Activated T-cell treated with anti-CD3 and anti-CD28 coated beads, Interleukin-2, amount 50 U/mL, for 24 hours (primary cell): Measurements from ENCODE around the gene CHD3.
"Not testable (repeated sequence)": the region's sequence is repeated elsewhere in the genome, so short reads cannot be mapped to it uniquely, and the experiment has no call there.

Source experiments
- DNase-seq: peaks from one replicate; pipeline ENCODE4 v3.0.0-alpha.2; 2020
- H3K27ac Mint-ChIP-seq: 2 replicates; pipeline ENCODE4 v1.8.0; 2020; ENCODE audit warnings: mild to moderate bottlenecking, mixed read lengths
- H3K27me3 Mint-ChIP-seq: 2 replicates; pipeline ENCODE4 v1.8.0; 2020; ENCODE audit warnings: mixed read lengths
- H3K36me3 Mint-ChIP-seq: 2 replicates; pipeline ENCODE4 v1.8.0; 2020; ENCODE audit warnings: low read depth, mixed read lengths
- H3K4me1 Mint-ChIP-seq: 2 replicates; pipeline ENCODE4 v1.8.0; 2020; ENCODE audit warnings: low read depth, mixed read lengths
- H3K4me3 Mint-ChIP-seq: 2 replicates; pipeline ENCODE4 v1.8.0; 2020; ENCODE audit warnings: mild to moderate bottlenecking, moderate library complexity, mixed read lengths
- H3K9me3 Mint-ChIP-seq: 2 replicates; pipeline ENCODE4 v1.8.0; 2020; ENCODE audit warnings: mixed read lengths

CHD3 gene

DNA sequence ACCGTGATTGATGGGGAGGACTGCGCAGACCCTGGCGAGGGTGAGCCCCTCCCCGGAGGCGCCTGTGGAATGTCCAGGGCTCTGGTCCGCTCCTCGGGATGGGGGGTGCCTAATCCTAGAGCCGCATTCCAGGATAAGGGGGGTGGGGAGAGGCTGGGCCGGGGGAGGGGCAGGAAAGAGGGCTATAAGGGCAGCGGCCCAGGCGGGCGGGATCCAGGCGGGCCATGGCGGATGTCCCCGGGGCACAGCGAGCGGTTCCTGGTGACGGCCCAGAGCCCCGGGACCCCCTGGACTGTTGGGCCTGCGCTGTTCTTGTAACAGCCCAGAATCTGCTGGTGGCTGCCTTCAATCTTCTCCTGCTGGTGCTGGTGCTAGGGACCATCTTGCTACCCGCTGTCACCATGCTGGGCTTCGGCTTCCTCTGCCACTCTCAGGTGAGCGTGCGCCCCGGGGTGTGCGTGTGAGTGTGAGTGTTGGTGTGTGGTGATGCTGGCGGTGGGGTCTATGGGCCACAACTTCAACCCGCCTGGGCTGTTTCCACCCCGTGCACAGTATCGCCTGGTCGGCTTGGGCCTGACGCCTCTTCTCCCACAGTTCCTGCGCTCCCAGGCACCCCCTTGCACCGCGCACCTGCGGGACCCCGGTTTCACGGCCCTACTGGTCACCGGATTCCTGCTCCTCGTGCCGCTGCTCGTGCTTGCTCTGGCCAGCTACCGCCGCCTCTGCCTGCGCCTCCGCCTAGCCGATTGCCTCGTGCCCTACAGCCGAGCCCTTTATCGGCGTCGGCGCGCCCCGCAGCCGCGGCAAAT is 33.5 kb upstream of the CHD3 start, which contains the start of gene TMEM88:
Gene TMEM88, plus strand, starts transcription at position 216 of the 809 bp plus-strand sequence. Its CDS starts 9 bp downstream, at position 225.
- no peak within 1 kb of the TSS for H3K4me3 Mint-ChIP-seq
- DNase-seq = no peak
- peaks cover 41% of the 10 kb centered on the region for H3K36me3 Mint-ChIP-seq
- H3K27ac Mint-ChIP-seq = peak within 1 kb of the TSS; percentile 57
- H3K27me3 Mint-ChIP-seq = no peaks in the 10 kb centered on the region
- no peaks in the 10 kb centered on the region for H3K9me3 Mint-ChIP-seq
- peaks cover 48% of the 10 kb centered on the region for H3K4me1 Mint-ChIP-seq

DNA sequence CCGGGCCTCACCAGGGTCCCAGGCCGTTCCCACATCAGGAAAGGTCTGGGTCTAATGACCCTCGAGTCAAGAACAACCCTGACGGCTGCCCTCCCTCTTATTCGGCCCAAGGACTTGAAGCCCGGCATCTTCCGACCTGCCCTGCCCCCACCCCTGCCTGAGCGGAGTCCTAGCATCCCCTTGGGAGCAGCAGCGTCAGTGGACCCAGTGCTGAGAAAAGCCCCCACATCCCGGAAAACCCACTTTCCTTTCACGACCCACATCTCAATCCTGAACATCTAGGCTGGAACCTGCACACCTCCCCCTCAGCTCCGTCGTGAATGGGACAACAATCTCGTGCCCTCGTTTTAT is 33.0 kb upstream of the CHD3 start:
- Mint-ChIP-seq H3K27me3 (no peaks in the 10 kb centered on the region), H3K9me3 (no peaks in the 10 kb centered on the region), H3K4me3 (no peak overlapping the region), H3K36me3 (peaks cover 40% of the 10 kb centered on the region), H3K4me1 (peaks cover 42% of the 10 kb centered on the region), H3K27ac (no peak overlapping the region)
- no peak for DNase-seq

DNA sequence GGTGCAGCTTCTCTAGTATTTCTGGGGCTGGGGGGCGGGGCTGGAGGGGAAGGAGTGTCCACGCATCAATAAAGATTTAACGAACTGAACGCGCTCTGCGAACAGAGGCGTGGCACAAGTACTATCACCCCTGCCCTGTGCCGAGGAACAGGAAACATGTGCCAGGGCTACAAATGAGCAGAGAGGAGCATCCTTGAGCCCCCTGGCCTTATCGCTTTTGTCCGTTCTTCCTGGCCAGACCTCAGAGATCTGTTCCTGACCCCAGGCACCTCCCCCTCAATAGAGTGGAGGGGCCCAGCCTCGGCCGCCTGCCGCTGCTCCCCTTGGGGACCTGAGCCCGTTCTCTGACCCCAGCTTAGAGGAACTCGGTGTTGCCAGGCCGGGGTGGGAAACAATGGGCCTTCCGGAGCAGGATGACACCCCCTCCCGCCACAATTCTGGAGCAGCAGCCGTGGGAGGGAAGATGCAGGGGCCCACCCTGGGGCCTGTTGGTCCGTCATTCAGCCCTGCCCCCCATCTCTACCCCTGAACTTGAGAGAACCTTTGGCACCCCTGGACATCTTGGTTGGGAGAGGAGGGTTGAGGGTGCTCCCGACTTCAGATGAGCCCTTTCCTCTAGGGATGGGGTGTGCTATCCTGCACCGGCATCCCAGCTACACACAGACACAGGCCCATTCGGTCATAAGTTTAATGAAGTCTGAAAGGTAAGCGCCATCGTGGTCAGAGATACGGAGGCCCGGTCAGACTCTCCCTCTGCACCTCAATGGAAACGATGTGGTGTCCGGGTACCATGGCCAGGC is 32.4 kb upstream of the CHD3 start:
- no peaks in the 10 kb centered on the region for H3K27me3 Mint-ChIP-seq
- no peak overlapping the region for H3K27ac Mint-ChIP-seq
- no peak overlapping the region for H3K4me3 Mint-ChIP-seq
- no peaks in the 10 kb centered on the region for H3K9me3 Mint-ChIP-seq
- peak; percentile 62 for DNase-seq
- H3K36me3 Mint-ChIP-seq = peaks cover 40% of the 10 kb centered on the region
- peaks cover 39% of the 10 kb centered on the region for H3K4me1 Mint-ChIP-seq

DNA sequence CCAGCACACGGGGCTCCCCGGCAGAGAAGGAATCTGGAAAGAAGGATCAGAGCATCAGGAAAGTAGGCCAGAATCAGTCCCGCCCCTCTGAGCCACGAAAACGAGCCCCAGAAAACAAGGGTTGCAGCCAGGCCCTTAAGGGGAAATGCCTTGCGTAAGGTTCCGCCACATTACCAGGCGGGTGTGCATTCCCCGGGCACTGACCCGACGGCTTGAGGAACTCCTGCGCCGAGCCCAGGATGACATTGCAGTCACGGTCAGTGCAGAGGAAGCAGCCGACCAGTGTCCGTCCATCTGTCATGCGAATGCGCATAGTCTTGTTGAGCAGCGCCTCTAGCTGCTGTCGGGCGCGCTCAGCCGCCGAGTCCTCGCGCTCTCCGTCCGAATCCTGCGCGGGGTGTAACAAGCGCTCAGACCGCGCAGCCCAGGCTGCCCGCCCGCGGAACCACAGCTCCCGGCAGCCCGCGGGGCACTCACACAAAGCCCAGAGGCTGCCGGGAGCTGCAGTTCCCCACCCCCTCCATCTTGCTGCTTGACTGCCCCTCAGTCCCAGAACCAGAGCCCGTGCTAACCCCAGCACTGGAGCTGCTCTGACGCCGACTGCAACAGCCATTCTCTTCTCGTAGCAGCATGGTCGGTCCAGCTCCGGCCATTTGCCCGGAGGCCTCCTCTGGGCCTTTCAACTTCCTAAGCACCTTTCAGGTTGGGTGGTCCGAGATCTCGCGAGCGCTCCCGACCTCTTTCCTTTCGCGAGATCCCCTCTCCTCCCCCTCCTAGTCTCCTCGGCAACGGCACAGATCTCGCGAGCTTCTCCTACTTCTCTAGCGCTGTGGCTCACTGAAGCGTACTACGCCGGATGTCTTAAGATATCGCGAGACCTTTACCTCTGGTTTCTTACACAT is 31.5 kb upstream of the CHD3 start, which contains the start of gene NAA38:
Gene NAA38, minus strand, starts transcription at position 749 of the 902 bp plus-strand sequence. Its CDS starts 96 bp downstream, at position 653.
- H3K9me3 Mint-ChIP-seq = no peaks in the 10 kb centered on the region
- H3K4me1 Mint-ChIP-seq = peaks cover 35% of the 10 kb centered on the region

DNA sequence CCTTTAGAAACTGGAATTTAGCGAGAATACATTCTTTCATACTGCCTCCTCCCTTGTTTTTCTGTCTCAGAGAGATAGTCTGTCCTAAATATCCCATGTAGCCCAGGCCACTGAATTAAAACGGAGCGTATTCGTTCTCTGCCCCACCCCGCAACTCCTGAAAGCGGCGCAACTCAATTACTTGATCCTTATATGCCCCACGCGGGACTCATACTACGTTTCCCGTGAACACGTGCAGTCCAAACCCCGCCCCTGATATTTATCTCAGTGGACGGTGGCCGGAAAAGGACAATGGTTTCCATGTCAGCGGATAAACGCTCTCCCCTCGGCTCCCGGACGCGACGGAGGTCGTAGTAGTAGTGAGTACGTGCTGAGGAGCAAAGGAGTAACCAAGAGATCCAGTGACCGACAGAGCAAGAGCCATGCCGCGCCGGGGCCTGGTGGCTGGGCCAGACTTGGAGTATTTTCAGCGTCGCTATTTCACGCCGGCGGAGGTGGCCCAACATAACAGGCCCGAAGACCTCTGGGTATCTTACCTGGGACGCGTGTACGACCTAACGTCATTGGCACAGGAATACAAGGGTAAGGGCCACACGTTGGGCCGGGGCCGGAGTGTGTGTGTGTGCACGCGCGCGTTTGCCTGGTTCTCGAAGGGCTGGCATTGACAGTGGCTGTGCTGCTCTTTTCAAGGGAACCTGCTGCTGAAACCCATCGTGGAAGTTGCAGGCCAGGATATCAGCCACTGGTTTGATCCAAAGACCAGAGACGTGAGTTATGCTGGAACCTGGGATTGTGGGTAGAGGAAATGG is 30.7 kb upstream of the CHD3 start, which contains the start of gene CYB5D1:
Gene CYB5D1, plus strand, starts transcription at position 291 of the 809 bp plus-strand sequence. Its CDS starts 132 bp downstream, at position 423.
- no peaks in the 10 kb centered on the region for H3K9me3 Mint-ChIP-seq
- no peak within 1 kb of the TSS for H3K4me3 Mint-ChIP-seq
- peak; percentile 92 for DNase-seq
- H3K27ac Mint-ChIP-seq = no peak within 1 kb of the TSS
- H3K27me3 Mint-ChIP-seq = no peaks in the 10 kb centered on the region
- H3K4me1 Mint-ChIP-seq = peaks cover 30% of the 10 kb centered on the region
- peaks cover 38% of the 10 kb centered on the region for H3K36me3 Mint-ChIP-seq

More for the DNA sequence above, 31.5 kb upstream of the CHD3 start, which contains the start of gene NAA38:
- Mint-ChIP-seq H3K27ac (no peak within 1 kb of the TSS), H3K4me3 (no peak within 1 kb of the TSS), H3K27me3 (no peaks in the 10 kb centered on the region), H3K36me3 (peaks cover 40% of the 10 kb centered on the region)
- peak; percentile 95 for DNase-seq

DNA sequence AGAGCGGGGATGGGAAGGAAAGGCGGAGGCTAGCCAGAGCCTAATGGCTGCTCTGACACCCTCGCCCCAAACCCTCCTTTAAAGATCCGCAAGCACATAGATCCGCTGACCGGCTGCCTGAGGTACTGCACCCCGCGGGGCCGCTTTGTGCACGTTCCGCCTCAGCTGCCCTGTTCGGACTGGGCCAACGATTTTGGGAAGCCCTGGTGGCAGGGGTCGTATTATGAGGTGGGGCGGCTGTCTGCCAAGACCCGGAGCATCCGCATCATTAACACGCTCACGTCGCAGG is 30.1 kb upstream of the CHD3 start:
- peaks cover 30% of the 10 kb centered on the region for H3K4me1 Mint-ChIP-seq
- no peak for DNase-seq
- no peaks in the 10 kb centered on the region for H3K27me3 Mint-ChIP-seq
- H3K27ac Mint-ChIP-seq = no peak overlapping the region
- peaks cover 36% of the 10 kb centered on the region for H3K36me3 Mint-ChIP-seq
- no peaks in the 10 kb centered on the region for H3K9me3 Mint-ChIP-seq
- no peak overlapping the region for H3K4me3 Mint-ChIP-seq

DNA sequence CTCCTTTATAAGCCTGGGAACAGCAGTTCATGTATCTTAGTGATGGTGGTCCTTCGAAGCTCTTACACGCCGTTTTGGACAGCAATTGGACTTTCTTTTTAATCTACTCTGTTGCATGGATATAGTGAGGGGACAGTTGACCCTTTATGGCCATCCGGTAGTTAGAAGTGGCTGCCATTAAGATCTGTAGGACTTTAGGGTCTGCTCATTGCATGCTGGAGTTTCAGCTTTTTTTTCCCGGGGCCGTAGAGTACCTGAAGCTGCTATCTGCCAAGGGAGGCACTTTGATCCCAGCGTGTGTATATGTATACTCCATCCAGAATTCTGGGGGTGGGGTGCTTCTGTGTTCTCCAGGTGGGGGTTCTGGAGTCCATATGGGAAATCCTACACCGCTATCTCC is 29.6 kb upstream of the CHD3 start:
- peak overlapping the region; percentile 35 for H3K27ac Mint-ChIP-seq
- no peaks in the 10 kb centered on the region for H3K9me3 Mint-ChIP-seq
- DNase-seq = no peak
- peaks cover 37% of the 10 kb centered on the region for H3K36me3 Mint-ChIP-seq
- peaks cover 26% of the 10 kb centered on the region for H3K4me1 Mint-ChIP-seq
- H3K4me3 Mint-ChIP-seq = no peak overlapping the region
- no peaks in the 10 kb centered on the region for H3K27me3 Mint-ChIP-seq

DNA sequence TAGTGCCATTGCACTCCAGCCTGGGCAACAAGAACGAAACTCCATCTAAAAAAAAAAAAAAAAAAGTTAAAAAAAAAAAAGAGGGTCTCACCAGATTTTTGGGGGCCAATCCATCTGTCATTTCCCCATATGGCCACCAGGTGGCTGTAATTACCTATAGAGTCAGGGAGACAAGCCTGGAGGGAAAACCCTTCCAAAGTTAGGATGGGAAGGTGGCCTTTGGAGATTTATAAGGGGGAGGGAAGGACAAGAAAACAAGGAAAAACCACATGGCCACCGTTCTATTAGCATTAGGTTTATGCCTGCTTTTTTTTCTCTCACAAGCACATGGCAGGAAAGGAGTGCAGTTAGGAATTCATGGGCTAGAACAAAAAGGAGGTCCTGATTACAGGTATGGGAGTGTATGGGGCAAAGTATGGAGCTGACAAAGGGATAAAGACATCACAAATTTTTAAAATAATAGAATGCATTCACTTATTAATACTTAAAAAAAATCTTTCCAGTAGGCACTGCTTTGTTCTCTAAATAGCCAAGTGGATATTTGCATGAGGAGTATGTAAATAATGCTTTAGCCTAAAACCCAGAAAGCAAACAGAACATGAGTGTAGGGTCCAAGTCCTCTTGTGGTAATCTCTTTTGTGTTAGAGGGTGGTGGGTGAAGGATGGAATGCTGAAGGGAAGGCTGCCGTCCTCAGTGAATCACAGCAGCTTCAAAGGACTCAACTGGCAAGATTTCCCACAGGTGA is 25.7 kb upstream of the CHD3 start:
- Mint-ChIP-seq H3K4me3 (no peak overlapping the region), H3K27ac (peak overlapping the region; percentile 62), H3K27me3 (no peaks in the 10 kb centered on the region), H3K9me3 (no peaks in the 10 kb centered on the region), H3K4me1 (peaks cover 25% of the 10 kb centered on the region), H3K36me3 (peaks cover 55% of the 10 kb centered on the region)
- peak; percentile 39 for DNase-seq

DNA sequence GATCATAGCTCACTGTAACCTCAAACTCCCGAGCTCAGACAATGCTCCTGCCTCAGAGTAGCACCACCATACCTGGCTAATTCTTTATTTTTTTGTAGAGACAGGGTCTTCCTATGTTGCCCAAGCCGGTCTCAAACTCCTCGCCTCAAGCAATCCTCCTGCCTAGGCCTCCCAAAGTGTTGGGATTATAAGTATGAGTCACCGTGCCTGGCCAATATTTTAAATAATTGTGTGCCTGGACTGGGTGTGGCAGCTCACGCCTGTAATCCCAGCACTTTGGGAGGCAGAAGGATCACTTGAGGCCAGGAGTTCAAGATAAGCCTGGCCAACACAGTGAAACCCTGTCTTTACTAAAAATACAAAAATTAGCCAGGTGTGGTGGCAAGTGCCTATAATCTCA is 24.2 kb upstream of the CHD3 start:
- not testable (repeated sequence) for DNase-seq, H3K4me3 Mint-ChIP-seq, H3K27me3 Mint-ChIP-seq, H3K9me3 Mint-ChIP-seq, H3K27ac Mint-ChIP-seq
- peaks cover 37% of the 10 kb centered on the region for H3K4me1 Mint-ChIP-seq
- peaks cover 61% of the 10 kb centered on the region for H3K36me3 Mint-ChIP-seq

DNA sequence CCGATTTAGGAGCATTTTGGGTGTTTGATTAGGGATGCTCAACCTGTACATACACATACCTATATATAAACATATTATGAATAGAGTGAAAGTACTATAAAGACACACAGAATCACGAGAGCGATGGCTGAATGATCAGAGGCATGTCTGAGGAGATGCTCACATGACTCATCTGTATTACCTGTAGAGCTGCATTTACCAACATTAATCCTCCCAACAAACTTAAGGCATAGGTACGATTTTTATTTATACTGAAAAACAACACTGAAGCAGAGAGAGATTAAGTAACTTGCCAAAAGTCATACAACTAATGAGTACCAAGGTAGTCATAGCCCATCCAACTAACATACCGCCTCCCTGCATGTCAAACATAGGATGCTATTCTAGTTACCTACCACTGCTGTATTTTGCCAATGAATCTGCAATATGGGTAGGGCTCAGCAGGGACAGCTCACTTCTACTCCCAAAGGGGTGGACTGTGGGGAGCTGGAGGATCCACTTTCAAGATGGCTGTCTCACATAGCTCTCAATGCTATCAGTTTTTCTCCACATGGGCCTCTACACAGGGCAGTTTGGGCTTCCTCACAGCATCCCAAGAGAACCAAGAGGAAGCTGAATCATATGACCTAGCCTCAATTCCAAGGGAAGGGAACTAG is 23.5 kb upstream of the CHD3 start:
- Mint-ChIP-seq H3K4me1 (peaks cover 40% of the 10 kb centered on the region), H3K27ac (no peak overlapping the region), H3K4me3 (no peak overlapping the region), H3K27me3 (no peaks in the 10 kb centered on the region), H3K9me3 (no peaks in the 10 kb centered on the region), H3K36me3 (peaks cover 64% of the 10 kb centered on the region)
- no peak for DNase-seq

DNA sequence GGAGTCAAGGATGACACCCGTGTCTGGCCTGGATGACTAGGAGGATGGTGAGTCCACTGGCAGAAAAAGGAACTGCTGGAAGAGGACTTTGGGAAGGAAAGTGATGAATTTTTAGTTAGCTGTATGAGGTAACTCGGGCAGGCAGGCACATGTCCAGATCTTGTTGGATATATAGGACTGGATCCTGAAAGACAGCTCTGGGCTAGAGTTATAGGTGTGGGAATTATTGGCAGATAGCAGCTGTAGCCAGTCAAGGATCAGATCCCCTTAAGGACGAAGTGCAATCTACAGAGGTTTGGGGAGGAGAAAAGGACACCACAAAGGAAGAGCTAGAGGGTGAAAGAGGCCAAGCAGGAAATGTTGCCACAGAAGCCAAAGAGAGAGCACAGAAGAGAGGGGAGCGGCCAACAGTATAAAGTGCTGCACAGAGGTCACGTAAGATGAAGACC is 20.7 kb upstream of the CHD3 start:
- H3K4me3 Mint-ChIP-seq = no peak overlapping the region
- H3K36me3 Mint-ChIP-seq = peaks cover 51% of the 10 kb centered on the region
- H3K27ac Mint-ChIP-seq = peak overlapping the region; percentile 40
- no peaks in the 10 kb centered on the region for H3K9me3 Mint-ChIP-seq
- H3K27me3 Mint-ChIP-seq = no peaks in the 10 kb centered on the region
- DNase-seq = no peak
- peaks cover 32% of the 10 kb centered on the region for H3K4me1 Mint-ChIP-seq

DNA sequence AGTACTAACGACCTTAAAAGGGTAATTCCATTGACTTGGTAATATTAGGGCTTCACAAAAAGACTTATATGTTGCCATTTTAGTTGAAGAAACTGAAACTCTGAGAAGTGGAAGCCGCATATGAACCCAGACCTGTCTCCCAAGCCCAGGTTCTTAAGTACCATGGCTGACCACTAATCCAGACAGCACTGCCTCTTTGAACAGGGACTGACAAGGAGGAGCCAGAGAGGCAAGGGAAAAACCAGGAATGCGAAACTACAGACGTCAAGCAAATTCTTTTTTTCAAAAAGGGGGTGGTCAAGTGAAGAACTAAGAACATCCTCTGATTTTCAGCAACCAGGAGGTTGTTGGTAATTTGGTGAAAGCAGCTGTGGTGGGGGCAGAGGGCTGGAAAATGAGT is 15.5 kb upstream of the CHD3 start:
- no peaks in the 10 kb centered on the region for H3K27me3 Mint-ChIP-seq
- no peak overlapping the region for H3K27ac Mint-ChIP-seq
- no peak for DNase-seq
- peaks cover 24% of the 10 kb centered on the region for H3K4me1 Mint-ChIP-seq
- peaks cover 59% of the 10 kb centered on the region for H3K36me3 Mint-ChIP-seq
- H3K9me3 Mint-ChIP-seq = no peaks in the 10 kb centered on the region
- no peak overlapping the region for H3K4me3 Mint-ChIP-seq
